GM21619 (cell line): ENCODE data around the gene TPSAB1.
"Not testable (repeated sequence)": the region's sequence is repeated elsewhere in the genome, so short reads cannot be mapped to it uniquely, and the experiment has no call there.

Experiments
- ATAC-seq: cut with Tn5 transposase; IDR thresholded peaks from one replicate; pipeline ENCODE4 v1.9.1; 2021; ENCODE audit not compliant: unreplicated experiment

The TPSAB1 gene

DNA sequence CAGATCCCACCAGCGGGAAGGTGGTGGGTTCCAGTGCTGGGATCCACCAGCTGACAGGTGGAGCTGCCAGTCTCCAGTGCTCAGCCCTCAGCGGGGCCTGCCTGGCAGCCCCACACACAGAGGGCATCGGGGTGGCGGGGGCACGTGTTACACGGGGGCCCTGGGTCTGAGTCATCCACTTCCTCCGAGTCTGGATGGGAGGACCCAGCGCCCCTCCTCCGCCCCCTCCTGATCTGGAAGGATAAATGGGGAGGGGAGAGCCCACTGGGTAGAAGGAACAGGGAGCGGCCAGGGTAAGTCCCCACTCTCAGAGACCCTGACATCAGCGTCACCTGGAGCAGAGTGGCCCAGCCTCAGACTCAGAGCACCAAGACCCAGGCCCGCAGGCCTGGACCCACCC lies at the start of gene TPSAB1:
TSS of gene TPSAB1 (plus strand) at position 270 of the 400 bp plus-strand sequence. CDS start 234 bp downstream, outside the sequence.
- not testable (repeated sequence) for ATAC-seq

DNA sequence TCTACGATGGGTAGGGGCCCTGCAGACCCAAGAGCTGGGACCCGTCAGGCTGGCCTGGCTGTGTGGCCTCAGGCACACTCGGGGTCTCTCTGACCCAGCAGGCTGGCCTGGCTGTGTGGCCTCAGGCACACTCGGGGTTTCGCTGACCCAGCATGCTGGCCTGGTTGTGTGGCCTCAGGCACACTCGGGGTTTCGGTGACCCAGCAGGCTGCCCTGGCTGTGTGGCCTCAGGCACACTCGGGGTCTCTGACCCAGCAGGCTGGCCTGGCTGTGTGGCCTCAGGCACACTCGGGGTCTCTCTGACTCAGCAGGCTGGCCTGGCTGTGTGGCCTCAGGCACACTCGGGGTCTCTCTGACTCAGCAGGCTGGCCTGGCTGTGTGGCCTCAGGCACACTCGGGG lies 49.7 kb upstream of the TPSAB1 start:
- ATAC-seq, result not testable (repeated sequence)

- no peak for ATAC-seq
Observed at GRCh38 chr16:1192384-1193073, 48.0 kb upstream of the TPSAB1 start.

GRCh38 chr16:1193143-1193824 lies 47.2 kb upstream of the TPSAB1 start:
- ATAC-seq, result no peak

DNA sequence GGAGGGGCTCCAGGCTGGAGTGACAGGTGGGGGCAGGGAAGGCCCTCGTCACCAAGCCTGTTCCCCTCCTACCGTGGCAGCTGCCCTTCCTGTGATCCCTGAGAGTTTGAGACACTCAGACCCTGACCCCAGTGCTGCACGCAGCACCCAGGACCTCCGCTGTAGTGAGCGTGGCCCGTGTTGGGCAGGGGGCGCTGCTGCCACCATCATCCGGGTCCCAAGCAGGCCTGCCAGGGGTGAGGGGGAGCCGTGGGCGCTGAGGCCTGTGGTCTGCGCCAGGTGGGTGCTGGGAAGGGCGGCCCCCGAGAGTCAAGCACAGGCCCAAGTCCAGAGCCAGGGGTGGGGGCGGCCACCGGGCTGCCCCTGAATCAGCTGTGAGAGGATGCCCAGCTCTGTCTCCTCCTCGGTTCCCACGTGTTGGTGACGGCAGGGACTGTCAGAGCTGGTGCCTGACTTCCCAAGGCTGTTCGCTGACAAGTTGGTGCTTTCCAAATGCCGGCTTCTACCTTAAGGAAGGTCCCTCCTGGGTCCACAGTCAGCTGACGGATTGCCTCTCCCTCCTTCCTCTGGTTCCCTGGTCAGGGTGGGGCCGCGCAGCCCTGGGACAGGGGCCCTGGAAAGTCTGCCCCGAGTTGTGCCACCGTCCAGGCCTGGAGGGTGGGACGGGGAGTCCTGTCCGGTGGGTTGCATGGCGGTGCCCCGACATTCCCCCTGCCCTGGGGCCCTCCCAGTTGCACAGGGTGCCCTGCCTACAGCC lies 46.5 kb upstream of the TPSAB1 start:
- no peak for ATAC-seq

GRCh38 chr16:1194665-1195392 lies 45.7 kb upstream of the TPSAB1 start:
- no peak for ATAC-seq

- ATAC-seq, result no peak
Observed at GRCh38 chr16:1195393-1195666, 45.2 kb upstream of the TPSAB1 start.

DNA sequence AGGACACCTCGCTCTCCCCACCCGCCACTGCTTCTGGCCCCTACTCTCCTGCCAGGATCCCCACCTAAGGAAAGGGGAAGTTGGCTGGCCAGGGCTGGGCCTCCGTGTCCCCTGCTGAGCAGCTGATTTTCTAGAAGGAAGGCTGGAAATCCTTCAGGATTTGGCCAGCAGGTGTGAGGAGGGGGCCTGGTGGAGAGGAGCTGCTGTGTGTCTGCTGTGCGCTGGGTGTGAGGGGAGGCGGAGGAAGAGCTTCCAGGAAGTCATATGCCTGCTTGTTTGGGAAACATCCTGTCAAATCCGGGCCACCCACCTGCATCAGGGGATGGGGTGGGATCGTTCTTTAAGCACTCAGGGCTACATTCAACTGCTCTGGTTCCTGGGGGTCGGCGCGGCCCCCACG lies 44.0 kb upstream of the TPSAB1 start:
- ATAC-seq, result no peak

DNA sequence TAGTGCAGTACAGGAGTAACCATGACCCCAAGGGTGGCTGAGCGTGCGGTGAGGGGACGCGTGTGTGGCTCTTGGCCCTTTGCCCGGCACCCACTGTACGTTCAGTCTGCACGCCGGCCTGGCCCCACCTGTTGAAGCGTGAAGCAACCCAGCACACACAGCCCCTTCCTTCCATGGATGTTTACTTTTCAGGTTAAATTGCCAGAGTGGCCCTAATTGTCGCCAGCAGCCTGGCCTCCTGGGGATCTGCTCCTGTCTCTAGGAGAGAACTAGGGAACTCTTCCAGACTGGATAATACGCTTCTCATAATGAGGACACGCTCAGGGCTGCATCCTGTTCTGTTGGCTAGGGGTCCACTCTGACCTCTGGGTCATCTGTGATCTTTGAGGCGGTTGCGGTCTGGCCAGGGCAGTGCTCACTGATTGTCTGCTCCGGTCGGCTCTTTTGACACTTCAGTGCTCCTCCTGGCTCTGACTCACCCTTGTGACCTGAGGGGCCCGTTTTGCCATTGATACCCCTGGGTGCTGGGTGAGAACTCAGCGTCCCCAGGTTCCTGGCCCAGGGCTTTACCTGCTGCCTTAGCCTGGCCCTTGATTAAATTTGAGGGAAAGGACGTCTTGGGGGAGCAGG lies 43.2 kb upstream of the TPSAB1 start:
- ATAC-seq, result no peak

DNA sequence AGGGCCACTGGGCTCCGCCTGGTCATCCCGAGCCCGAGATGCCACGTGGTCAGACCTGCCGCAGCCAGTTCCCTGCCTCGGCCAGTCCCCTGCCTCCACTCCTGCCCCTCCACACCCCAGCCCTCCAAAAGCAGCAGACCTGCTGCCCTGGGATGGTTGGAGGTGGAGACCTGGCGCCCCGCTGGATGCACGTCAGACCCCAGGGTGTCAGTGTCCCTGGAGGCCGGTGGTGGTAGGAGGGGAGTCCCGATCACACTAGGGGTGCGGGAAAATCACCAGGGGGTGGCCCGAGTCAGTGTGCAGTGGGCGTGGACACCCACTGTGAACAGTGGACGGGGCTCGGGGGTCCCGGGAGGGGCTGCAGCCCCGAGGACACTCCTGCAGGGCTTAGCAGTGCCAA lies 42.3 kb upstream of the TPSAB1 start:
- ATAC-seq, result no peak

DNA sequence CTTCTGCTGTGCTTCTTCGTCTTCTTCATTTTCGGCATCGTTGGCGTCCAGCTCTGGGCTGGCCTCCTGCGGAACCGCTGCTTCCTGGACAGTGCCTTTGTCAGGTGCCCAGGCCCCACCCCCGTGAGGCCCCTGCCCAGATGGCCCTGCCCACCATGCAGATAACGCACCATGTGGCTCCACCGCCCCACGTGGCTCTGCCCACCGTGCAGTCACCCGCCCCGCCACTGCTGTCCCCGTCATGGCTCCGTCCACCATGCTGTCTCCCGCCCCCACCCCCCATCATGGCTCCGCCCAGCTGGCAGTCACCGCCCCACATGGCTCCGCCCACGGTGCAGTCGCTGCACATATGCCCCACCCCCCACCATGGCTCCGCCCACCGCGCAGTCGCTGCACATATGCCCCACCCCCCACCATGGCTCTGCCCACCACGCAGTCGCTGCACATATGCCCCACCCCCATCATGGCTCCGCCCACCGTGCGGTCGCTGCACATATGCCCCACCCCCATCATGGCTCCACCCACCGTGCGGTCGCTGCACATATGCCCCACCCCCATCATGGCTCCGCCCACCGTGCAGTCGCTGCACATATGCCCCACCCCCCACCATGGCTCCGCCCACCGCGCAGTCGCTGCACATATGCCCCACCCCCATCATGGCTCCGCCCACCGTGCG lies 41.7 kb upstream of the TPSAB1 start:
- not testable (repeated sequence) for ATAC-seq

DNA sequence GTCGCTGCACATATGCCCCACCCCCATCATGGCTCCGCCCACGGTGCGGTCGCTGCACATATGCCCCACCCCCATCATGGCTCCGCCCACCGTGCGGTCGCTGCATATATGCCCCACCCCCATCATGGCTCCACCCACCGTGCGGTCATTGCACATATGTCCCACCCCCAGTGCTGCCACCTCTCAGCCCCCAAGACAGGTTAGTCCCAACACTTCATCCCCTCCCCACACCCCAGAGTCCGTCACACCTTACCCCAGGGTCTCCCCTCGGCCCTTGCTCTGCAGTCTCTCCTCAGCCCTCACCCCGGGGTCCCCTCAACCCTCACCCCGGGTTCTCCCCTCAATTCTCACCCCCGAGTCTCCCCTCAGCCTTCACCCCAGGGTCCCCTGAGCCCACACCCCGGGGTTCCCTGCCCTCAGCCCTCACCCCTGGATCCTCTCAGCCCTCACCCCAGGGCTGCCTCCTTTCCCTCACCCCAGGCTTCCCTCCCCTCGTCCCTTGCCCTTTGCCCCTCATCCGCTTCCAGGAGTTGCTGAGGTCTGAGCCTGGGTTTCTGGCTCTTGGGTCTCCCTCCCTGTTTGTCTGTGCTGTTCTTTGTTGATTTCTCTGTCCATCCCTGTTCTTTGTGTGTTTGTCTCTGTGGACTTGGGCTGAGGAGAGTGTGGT lies 41.0 kb upstream of the TPSAB1 start:
- ATAC-seq, result no peak

GRCh38 chr16:1200014-1200627 lies 40.4 kb upstream of the TPSAB1 start:
- ATAC-seq, result no peak

DNA sequence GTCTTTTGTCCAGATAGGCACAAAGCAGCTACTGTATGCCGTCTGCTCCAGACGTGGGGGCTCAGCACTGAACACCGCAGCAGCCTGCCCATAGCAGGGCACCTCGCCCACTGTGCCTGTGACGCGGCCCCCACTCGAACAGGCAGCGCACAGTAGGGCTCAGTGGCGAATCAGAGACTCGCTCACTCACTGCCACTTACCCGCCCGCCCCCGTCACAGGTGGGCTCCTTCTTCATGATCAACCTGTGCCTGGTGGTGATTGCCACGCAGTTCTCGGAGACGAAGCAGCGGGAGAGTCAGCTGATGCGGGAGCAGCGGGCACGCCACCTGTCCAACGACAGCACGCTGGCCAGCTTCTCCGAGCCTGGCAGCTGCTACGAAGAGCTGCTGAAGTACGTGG lies 39.1 kb upstream of the TPSAB1 start:
- ATAC-seq, result no peak

GRCh38 chr16:1202274-1202673 lies 38.2 kb upstream of the TPSAB1 start:
- no peak for ATAC-seq

DNA sequence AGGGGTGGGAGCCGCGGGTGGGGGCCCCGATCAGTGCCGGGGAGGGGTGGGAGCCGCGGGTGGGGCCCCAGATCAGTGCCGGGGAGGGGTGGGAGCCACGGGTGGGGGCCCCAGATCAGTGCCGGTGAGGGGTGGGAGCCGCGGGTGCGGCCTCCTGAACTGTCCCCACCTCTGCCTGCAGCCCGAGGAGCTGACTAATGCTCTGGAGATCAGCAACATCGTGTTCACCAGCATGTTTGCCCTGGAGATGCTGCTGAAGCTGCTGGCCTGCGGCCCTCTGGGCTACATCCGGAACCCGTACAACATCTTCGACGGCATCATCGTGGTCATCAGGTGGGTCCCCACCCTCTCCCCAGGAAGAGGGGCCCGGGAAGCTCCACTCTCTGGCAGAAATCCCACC lies 35.6 kb upstream of the TPSAB1 start:
- no peak for ATAC-seq

DNA sequence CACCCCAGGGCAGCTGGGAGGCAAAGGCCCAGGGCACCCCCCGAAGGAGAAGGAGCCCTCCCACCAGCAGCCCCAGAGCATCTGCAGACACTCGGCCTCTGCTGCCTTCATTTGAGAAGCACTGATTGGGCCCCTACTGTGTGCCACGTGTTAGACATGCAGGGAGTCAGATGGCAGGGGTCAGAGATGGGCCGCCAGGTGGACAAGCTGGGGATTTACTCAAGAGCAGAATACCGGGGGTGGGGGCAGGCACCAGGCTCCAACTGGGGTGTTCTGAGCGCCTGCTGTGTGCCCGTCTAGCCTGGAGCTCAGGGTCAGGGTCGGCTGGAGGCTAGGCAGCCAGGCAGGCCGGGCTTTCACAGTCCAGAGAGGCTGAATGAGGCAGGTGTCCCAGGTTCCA lies 34.2 kb upstream of the TPSAB1 start:
- no peak for ATAC-seq

DNA sequence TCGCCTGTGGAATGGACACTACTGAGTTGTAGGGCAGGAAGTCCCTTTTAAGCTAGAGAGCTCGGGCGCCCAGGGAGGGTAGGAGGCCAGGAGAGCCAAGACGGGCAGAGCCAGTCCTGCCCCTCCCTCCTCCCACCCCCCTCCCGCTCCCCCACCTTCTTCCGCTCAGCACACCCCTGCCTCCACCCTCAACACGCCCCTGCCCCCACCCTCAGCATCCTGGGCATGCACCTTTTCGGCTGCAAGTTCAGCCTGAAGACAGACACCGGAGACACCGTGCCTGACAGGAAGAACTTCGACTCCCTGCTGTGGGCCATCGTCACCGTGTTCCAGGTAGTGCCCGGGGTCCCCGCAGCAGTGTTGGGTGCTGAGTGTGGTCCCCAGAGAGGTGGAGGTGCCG lies 33.7 kb upstream of the TPSAB1 start:
- no peak for ATAC-seq

DNA sequence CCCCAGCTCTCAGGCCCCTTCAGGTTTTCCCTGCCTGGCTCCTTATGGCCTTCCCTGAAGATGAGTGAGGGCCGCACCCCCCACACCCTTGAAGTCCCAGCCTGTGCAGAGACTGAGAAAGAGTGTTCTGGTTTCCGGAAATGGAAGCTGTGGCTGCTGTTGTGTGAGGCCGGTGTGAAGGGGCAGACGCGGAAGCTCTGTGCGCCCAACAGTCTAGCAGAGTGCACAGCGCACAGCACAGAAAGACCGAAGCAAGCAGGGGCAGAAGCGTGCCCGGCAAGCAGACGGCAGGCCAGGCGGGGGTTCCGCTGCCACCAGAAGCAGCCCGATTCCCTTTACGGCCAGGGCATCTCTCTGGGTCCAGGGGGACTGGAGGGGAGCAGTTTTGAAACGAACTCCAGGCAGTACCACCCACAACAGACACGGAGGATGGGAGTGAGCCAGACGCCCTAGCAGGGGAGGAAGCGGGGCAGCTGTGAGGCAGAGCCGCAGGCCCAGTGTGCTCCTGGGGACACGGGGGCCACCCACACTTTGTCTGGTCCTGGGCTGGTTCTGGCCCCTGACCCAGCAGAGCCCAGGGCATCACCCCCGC lies 32.2 kb upstream of the TPSAB1 start:
- no peak for ATAC-seq
